H4 (cell line): ENCODE data around the gene WDR31. TPM values are rescaled to one million over a fixed set of nuclear protein-coding genes. Genes with fewer than 3 reads are reported as not detected.
"Not testable (repeated sequence)": the region's sequence is repeated elsewhere in the genome, so short reads cannot be mapped to it uniquely, and the experiment has no call there.

ENCODE experiments used
- DNase-seq: peaks from one replicate; pipeline ENCODE4 v3.0.0-alpha.2; 2015; ENCODE audit warnings: low spot score
- total RNA-seq: library from RNA; depleted of rRNA; stranded (reverse); fragments of >200 nt; shearing (Covaris generic); gene quantifications from 2 replicates; pipeline ENCODE4 v1.2.3, GENCODE V29; 2014; rRNA removed

The WDR31 gene
- 0.46 and 0.47 TPM in 2 replicates for total RNA-seq

- DNase-seq, result peak; percentile 78
Observed at GRCh38 chr9:113340011-113340699, at the start of gene WDR31. Gene WDR31 (minus strand): TSS chr9:113340275. CDS start chr9:113332022, 8,253 bp downstream.

- no peak for DNase-seq
Observed at GRCh38 chr9:113389451-113389850, 49.4 kb upstream of the WDR31 start.

GRCh38 chr9:113388833-113389232, 48.8 kb upstream of the WDR31 start:
- no peak for DNase-seq

- DNase-seq, result no peak
Observed at GRCh38 chr9:113387560-113388230, 47.6 kb upstream of the WDR31 start.

- DNase-seq, result no peak
Observed at GRCh38 chr9:113386571-113387393, 46.7 kb upstream of the WDR31 start.

GRCh38 chr9:113381909-113382411, 41.9 kb upstream of the WDR31 start:
- DNase-seq, result no peak

- DNase-seq, result not testable (repeated sequence)
Observed at GRCh38 chr9:113381441-113381840, 41.4 kb upstream of the WDR31 start.

GRCh38 chr9:113380869-113381378, 40.8 kb upstream of the WDR31 start:
- no peak for DNase-seq

GRCh38 chr9:113379829-113380210, 39.7 kb upstream of the WDR31 start:
- DNase-seq, result not testable (repeated sequence)

- not testable (repeated sequence) for DNase-seq
Observed at GRCh38 chr9:113379094-113379828, 39.2 kb upstream of the WDR31 start.

- DNase-seq, result peak; percentile 60
Observed at GRCh38 chr9:113376634-113377567, 36.8 kb upstream of the WDR31 start, which contains the start of gene HDHD3. Gene HDHD3 (minus strand): TSS chr9:113376986. CDS start chr9:113374354, 2,632 bp downstream.

- no peak for DNase-seq
Observed at GRCh38 chr9:113375057-113376023, 35.3 kb upstream of the WDR31 start.

- DNase-seq, result no peak
Observed at GRCh38 chr9:113373676-113374392, 33.8 kb upstream of the WDR31 start.

GRCh38 chr9:113373256-113373655, 33.2 kb upstream of the WDR31 start:
- no peak for DNase-seq

- DNase-seq, result no peak
Observed at GRCh38 chr9:113372059-113372458, 32.0 kb upstream of the WDR31 start.

GRCh38 chr9:113370806-113371325, 30.8 kb upstream of the WDR31 start:
- DNase-seq, result no peak

- no peak for DNase-seq
Observed at GRCh38 chr9:113369855-113370140, 29.7 kb upstream of the WDR31 start.
